HL-60/S4 (cell line): Measurements from ENCODE around the gene TTC39C.
"Not testable (repeated sequence)": the region's sequence is repeated elsewhere in the genome, so short reads cannot be mapped to it uniquely, and the experiment has no call there.

Source experiments
- in situ Hi-C: fragments of 300-500 bp; cut with MboI; formaldehyde crosslinking; loops from 2 replicates; pipeline ENCODE4 v1.14.3; 2022; ENCODE audit warnings: low sequenced_read_pairs

TTC39C gene

DNA sequence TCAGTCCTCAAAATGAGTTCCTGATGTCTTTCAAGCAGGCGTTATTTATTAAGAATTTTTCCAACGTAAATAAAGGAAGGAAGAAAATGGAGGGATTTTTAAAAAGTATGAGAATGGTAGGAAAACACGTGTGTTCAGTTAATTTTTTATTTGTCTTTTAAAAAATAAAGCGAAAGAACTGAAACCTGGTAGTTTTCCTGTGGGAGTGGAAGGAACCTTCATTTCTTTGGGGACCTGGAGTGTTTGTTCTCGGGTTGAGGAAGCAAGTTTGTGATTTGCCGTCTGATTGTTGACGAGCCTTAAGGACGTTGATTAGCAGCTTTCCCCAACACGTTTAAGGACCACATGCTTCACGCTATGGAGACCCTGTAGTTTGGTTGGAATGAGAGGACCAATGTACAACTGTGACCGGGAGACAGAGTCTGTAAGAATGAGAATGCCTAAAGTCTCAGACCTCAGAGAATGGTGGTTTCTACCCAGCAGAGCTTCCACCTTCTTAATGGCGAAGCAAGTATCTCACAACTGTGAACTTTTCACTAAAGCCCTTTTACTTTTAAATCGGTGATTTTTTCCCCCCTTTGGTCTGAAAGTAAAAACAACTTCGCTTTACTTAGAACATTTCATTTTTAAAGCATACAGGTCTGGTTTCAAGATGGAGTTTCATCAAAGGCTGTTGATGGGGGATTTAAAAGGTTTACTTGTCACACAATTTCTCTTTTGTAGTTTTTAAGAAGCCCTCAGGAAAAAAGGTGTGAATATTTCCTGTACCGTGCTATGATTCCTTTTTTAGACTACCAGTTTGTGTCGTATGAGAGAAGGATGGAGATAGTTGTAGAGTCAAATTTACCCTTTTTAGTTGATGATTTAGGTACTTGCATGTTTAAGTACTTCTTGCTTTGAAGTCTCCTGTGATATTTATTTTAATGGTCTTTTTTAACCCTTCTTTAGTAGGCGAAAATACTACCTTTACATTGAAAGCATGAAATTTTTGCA is 1.4 kb downstream of the TTC39C start:
- in situ Hi-C loops, result no loop called here

DNA sequence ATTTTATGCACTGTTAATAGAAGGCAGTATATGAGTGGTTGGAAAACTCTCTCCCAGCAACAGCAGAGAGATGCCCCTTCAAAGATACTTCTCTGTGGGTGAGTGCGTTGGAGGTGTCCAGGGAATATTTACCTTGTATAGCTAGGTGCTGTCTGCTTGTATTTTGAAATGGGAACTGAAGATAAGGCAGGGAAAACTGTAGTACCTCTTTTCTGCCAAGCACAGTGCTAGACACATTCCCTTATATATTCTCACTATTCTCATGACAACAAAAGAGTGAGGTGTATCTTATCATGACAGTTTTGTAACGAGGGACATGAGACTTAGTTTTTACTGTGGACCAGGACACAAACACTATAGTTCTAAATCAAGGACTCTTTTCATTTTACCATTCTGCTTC is 2.1 kb downstream of the TTC39C start:
- in situ Hi-C loops, result no loop called here

DNA sequence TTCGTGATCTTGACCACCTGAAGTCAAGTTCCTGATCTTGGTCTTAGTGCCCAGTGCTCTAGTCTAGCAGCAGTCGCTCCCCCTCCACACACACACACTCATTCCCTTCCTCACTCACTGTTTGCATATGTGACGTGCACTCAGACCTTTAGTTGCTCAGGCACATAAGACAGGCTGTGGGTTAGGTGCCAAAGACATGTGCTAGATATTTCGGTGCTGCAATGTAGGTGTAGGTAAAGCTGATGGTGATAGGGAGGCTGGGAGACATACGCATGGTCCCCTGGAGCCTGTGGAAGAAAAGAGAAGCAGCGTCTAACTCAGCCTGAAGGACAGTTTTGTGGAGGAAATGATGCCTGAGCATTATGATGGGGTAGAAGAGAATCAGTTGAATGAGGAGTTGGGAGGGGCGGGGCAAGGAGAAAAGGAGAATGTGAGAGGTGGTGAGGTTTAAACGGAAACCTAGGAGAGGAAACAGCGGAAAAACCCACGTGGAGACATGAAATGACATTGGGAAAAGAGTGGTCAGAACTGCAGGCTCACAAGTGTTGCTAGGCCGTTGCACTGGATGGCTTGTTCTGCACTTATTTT is 3.8 kb downstream of the TTC39C start:
- in situ Hi-C loops, result no loop called here

DNA sequence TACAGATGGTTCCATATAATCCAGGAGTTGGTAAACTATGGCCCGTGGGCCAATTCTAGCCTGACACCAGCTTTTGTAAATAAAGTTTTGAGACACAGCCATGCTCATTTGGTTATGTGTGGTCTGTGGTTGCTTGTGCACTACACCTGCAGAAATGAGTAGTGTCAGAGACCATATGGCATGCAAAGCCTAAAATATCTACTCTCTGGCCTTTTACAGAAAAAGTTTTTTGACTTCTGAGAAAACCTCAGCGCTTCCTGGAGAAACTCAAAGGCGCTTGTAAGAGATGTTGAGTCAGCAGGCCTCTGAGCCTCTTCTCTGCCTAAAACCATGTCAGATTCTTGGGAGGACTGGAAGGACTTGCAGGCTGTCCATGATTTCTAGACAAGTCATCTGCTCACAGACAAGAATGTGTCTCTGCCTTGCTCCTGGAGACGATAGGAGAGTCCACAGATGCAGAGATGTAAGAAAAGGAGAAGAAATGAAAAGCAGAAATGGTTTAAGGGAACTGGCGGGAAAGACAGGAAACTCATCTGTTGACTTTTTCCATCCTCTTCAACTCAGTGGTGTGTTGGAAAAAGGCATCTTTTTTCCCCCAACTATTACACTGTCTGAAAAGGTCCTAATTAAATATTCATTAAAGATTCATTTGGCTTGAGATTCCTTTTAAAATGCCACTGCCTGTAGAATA is 5.2 kb downstream of the TTC39C start:
- in situ Hi-C loops, result no loop called here

DNA sequence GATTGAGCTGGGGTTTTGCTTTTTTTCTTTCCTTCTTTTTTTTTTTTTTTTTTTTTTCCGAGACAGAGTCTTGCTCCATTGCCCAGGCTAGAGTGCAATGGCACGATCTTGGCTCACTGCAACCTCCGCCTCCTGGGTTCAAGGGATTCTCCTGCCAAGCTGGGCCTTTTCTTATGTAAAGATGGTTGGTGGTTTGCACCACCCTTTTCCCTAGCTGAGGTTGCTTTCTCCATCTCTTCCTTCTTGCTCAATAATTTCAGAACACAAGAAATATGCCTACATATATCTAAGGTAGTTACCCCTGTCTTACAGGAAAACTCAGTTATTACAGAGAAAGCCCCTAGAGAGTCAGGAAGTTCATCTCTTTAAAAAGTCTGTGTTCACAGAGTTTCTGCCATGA is 7.0 kb downstream of the TTC39C start:
- in situ Hi-C loops, result no loop called here

DNA sequence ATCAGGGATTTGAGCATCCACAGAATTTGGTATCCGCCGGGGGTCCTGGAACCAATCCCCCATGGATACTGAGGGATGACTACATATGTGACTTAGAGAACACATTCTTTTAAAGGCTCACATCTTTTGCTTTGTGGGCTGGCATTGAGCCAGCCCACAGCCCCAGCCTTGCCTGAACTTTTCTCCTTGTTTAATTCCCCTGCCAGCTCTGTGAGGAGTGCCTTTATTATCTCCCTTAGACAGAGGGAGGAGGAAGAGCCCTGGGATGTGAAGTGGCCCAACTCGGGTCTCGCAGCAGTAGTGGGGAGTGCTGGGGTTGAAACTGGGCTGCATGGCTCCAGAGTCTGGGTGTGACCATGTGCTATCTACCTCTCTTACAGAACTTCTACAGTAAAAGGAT is 7.6 kb downstream of the TTC39C start:
- in situ Hi-C loops, result no loop called here

DNA sequence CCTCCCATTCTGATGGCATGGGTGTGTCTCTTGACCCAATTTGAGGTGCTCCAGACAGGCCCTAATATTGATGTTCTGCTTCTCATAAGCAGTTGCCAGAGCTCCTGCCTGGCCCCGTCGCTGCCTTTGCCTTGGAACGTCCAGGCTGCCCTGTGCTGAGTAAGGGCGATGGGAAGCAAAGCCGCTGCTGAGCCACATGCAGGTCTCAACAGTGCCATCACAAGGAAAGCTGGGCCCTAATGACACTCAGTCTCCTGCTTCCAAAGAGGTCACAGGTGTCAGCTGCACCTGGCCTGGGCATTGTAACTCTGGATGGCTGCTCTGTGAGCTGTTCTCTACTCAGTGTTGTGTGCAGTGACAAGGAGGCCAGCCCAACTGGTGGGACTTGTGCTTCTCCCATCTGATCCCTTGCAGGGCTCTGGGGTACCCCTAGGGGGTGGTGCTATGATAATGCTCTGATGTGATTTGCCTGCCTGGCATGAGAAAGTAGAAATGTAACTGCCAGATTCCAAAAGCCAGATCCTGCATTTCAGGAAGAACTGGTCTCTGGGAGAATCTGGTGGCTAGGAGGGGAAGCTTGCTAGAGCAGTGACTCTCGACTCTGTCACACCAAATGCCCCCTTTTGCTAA is 8.7 kb downstream of the TTC39C start:
- in situ Hi-C loops, result no loop called here

DNA sequence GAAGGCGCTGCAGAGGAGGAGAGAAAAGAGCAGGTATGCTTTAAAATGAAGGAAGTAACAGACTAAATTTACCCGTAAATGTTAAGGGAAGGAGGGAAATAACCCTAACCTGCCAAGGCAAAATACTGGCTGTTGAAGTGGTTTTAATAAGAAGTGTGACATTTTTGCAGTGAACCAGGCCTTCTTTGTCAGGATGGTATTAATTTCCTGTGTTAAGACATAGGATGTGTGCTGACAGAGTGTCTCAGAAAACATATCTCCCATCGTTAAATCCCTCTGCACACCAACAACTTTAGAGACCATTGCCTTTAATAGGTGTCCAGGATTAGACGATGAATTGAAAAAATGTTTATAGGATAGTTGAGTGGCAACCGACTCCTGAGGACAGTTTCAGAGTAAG is 9.9 kb downstream of the TTC39C start:
- in situ Hi-C loops, result no loop called here

DNA sequence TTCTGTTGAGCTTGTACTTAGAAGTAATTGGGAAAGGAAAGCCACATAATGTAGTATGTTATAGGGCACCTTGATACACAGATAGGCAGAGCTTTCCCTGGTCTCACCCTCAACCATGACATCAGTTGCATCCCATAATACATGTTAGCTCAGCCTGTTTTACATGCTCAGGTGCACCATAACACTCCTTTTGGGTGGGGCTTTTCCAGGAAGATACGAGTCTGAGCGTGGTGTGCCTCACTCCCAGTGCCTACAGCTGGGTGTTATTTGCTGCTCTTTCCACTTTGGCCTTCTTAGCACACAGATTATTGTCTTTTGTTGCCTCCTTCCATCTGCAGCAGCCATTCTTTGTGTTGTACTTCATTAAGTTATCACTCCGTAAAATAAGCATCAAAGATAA is 11.9 kb downstream of the TTC39C start:
- in situ Hi-C loops, result no loop called here

DNA sequence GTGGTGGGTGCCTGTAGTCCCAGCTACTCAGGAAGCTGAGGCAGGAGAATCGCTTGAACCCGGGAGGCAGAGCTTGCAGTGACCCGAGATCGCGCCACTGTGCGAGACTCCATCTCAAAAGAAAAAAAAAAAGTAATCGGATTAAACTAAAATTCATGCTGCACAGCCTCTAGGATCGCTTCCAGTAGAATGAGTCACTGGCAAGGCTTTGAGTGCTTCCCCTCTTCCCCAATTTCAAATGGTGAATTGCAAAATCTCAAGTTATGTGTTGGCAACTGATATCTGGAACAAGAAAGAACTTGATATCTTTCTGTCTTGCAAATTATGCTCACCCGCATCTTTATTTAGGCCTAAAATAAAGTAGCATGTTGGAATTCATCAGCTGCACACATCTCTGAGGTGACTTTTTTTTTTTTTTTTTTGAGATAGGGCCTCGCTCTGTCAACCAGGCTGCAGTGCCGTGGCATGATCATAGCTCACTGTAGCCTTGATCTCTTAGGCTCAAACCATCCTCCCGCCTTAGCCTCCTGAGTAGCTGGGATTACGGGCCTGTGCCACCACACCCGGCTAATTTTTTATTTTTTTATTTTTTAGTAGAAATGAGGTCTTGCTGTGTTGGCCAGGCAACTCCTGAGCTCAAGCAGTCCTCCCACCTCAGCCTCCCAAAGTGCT is 12.7 kb downstream of the TTC39C start:
- in situ Hi-C loops, result no loop called here

DNA sequence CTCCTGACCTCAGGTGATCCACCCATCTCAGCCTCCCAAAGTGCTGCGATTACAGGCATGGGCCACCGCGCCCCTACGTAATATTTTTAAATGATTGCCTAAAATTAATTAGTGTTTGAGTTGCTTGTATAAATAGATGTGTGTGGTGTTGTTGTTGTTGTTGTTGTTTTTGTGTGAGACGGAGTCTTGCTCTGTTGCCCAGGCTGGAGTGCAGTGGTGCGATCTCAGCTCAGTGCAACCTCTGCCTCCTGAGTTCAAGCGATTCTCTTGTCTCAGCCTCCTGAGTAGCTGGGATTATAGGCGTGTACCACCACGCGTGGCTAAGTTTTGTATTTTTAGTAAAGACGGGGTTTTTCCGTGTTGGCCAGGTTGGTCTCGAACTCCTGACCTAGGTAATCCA is 14.4 kb downstream of the TTC39C start:
- in situ Hi-C loops, result not testable (repeated sequence)

DNA sequence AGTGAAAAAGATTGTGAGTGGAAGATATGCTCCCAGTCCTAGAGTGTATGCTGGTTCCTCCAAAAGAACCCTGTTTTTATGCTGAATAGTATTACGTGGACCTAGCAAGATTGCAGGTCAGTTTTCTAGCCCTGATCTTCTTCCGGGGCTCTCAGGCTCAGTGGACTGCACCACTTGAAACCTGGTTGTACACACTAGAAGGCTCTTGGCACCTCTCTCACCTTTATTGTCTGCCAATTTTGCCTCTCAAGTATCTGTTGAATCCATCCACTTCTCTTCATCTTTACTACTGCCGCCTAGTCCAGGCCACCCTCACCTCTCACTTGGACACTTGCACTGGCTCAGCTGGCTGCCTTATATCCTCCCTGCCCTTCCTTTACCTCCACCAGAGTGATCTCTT is 16.8 kb downstream of the TTC39C start:
- in situ Hi-C loops, result no loop called here

DNA sequence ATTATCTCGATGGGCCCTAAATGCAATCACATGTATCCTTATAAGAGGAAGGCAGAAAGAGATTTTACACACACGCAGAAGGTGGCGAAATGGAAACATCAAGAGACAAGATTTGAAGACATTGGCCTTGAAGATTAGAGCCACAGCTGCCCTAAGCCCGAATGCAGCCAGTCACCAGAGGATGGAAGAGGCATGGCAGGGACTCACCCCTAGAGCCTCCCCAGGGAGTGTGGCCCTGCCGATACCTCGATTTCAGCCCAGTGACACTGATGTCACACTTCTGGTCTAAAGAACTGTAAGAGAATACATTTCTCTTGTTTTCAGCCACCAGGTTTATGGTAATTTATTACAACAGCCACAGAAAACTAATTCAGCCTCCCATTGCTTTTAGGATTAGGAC is 17.4 kb downstream of the TTC39C start:
- in situ Hi-C loops, result no loop called here

DNA sequence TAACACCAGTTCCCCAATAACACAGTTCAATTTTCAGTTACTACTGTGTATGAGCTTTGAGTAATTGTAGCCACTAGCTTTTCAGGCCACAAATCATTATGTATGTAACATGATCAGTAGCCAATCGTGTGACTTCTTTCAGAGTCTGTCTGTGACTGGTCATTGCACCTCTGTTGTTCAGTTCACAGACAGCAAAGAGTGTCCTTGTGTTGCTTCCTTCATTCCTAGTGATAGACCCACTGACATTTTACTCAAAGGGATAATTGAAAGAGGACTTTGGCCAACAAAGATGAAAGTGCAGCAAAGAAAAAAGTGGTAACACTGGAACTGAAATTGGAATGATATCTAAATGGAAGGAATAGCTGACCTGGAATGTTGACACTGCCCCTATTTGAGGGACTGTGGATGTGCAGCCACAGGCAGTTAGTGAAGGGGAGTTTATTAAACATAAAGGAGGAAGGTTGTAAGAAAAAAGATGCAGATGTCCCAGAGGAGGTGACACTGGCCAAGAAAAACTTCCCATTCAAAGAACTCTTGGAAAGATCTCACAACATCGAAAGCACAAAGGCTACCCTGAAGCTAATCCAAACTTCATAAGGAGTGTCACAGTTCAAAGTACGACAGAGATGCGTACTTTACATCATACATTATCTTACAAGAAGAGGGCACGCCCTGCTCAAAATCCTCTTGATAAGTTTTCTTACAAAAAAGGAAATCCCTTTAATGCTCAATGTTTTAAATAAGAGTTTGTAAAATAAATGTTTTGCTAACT is 19.3 kb downstream of the TTC39C start:
- in situ Hi-C loops, result no loop called here

DNA sequence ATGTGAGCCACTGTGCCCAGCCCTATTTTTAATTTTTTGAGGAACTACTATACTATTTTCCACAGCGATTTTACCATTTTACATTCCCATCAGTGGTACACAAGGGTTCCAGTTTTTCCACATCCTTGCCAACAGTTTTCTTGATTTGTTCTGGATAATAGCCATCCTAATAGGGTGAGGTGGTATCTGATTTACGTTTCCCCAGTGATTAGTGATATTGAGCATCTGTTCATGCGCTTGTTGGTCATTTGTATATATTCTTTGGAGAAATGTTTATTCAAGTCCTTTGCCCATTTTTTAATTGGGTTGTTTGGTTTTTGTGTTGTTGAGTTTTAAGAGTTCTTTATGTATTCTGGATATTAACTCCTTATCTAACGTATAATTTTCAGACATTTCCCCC is 20.8 kb downstream of the TTC39C start:
- in situ Hi-C loops, result no loop called here

DNA sequence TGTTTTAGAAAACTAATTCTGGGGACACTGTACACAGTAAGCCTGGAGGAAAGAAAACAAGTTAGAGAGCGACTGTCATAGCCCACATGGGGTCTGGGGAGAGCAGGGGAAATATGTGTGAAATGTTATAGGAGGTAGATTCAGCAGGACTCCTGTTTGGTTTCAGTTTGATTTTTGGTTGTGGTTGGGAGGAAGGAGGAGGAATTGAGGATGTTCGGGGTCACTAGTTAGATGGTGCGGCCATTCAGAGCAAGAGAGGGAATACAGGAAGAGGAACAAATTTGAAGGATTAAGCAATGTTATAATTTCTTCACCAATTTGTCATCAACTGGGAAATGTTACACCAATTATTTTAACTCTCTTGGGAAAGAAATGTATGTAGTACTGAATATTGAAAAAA is 25.1 kb downstream of the TTC39C start:
- in situ Hi-C loops, result no loop called here

DNA sequence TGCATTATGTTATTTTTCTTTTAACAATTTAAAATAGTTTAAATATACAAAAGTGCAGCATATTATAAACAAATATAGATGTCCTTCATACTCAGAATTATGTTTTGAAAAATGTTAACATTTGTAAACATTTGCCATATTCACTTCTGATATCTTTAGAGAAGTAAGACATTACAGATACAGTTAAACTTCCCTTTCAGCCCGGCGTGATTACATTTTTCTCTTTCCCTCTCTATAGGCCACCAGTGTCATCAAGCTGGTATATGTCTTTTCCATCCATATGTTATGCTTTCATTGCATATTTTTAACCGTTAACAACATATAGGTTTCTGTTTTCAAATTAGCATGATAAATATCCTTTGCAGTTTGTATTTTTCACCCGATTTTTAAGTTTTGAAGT is 27.1 kb downstream of the TTC39C start:
- in situ Hi-C loops, result no loop called here

DNA sequence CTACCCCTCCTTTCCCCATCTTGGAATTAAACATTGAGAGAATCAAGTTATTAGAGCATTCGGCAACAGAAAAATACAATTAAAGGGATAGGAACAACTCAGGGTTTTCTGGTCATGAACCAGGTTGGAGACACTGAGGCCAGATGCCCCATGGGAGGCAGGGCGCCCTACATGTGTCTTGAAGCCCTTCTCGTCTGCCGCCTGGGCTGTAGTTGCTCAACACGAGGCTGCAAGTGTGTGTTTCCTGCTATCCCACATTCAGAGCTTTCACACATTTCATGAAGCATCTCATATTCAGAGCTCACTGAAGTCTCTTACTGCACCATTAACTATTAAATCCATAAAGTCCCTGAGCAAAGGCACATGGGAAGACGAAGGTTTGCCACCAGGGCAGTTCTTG is 28.8 kb downstream of the TTC39C start:
- in situ Hi-C loops, result no loop called here

DNA sequence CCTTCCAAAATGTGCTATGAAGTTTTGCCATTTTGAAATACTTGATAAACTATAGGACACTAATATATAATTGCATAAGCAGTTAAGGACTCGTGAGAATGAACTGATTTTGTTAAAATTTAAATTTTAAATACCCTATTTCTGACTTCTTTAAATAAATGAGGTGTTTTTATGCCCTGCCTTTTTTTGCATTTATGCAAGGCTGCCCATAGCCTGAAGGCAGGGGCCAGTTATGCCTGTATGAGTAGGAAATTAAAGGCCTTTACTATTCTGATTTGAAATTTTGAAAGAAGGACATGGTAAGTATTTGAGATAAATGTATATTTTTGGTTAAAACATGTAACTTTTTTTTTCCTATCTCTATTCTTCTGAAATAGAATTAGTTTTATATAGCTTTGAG is 33.7 kb downstream of the TTC39C start:
- in situ Hi-C loops, result no loop called here

DNA sequence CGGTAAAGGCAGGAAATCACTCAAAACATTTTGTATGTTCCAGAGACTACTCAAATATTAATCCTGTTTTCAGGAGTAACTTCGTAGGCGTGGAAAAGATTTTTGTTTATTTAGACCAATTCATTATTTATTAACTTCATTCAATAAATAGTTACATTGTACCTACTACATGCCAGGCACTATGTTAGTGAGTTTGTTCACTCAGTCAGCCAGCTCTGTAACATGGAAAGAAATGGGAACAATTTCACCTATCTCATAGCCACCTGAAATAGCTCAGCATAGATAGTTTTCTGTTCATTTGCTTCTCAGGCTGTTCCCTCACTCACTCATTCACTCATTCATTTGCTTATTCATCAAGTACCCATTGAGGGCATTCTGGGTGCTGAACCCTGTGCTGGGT is 34.6 kb downstream of the TTC39C start:
- in situ Hi-C loops, result no loop called here
